Skeletal muscle satellite cell (primary cell): ENCODE results near the gene NCAM1.

Experiments
- H3K27me3 ChIP-seq: 2 replicates; pipeline ENCODE4 v1.7.0; 2013; ENCODE audit warnings: low read length; ENCODE audit not compliant: control insufficient read depth, insufficient read depth
- H3K36me3 ChIP-seq: 2 replicates; pipeline ENCODE4 v1.7.0; 2013; ENCODE audit warnings: mild to moderate bottlenecking, control low read depth, low read length; ENCODE audit not compliant: insufficient read depth
- H3K4me1 ChIP-seq: 2 replicates; pipeline ENCODE4 v1.7.0; 2013; ENCODE audit warnings: low read length; ENCODE audit not compliant: control insufficient read depth, insufficient read depth
- H3K4me2 ChIP-seq: 2 replicates; pipeline ENCODE4 v1.7.0; 2013; ENCODE audit warnings: mild to moderate bottlenecking, low read length
- H3K4me3 ChIP-seq: 2 replicates; pipeline ENCODE4 v1.7.0; 2013; ENCODE audit warnings: low read length
- H3K9ac ChIP-seq: 2 replicates; pipeline ENCODE4 v1.7.0; 2013; ENCODE audit warnings: mild to moderate bottlenecking, low read depth, low read length, moderate library complexity
- H3K9me3 ChIP-seq: replicated peaks from 2 replicates; pipeline ENCODE4 v1.7.0; 2013; ENCODE audit warnings: mild to moderate bottlenecking, control low read depth, low read length

Gene NCAM1

DNA sequence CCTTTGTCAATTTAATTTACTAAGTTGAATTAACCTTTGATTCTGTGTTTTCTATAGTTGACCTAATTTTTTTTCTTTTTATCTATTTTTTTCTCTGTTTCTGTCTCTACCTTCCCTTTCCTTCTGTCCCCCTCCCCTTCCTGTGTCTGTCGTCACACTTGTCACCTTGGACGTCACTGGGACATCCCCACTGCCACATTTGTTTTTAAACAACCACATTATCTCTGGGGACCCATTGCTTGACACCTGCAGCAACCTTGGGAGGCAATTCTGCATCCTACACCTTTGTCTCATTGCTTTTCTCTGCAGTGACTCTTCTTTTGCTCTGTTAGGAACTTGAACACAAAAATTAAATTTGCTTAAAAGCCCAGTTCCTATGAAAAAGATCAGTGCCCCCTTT is 301.4 kb downstream of the NCAM1 start:
- H3K4me2 ChIP-seq = no peak overlapping the region
- H3K4me3 ChIP-seq = no peak overlapping the region
- no peak overlapping the region for H3K9ac ChIP-seq
- no peaks in the 10 kb centered on the region for H3K27me3 ChIP-seq
- no peaks in the 10 kb centered on the region for H3K9me3 ChIP-seq
- H3K36me3 ChIP-seq = no peaks in the 10 kb centered on the region
- no peaks in the 10 kb centered on the region for H3K4me1 ChIP-seq

DNA sequence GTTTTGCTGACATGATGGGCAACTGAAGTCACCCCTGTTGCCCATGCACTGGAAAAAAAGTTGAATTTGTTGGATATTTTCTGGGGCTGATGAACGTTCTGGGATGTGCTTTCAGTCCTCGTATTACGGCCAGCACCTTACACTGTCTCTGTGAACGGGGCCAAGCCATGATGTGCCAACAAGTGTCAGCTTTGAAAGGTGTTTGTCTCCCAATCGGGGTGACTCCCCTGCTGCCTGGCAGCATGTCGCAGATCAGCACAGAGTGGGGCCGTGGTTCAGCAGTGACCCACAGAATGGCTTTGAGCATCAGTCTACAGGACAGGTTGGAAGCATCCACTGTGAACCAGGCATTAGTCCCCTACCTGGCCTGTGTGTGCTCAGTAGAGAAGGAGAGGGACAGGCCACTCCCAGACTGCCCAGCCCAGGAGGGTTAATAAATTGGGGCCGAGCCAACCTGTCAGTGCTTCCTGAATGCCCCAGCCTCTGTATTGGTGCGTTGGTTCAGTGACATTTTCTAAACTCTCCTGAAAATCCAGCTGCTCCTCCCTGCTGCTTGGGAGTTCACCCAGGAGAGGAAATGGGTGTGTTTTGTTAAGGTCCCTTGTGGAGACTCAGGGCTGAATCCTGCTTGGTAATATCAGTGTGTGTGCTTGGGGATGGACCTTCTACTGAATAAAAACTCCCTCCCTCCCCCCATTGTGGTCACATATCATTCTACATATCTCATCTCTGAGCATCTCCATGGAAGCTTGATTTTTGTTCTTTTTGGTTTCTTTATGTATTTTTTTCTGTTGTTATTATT is 302.4 kb downstream of the NCAM1 start:
- Histone ChIP-seq H3K4me1 (no peaks in the 10 kb centered on the region), H3K27me3 (no peaks in the 10 kb centered on the region), H3K9ac (no peak overlapping the region), H3K4me3 (no peak overlapping the region), H3K36me3 (no peaks in the 10 kb centered on the region), H3K9me3 (no peaks in the 10 kb centered on the region), H3K4me2 (no peak overlapping the region)

DNA sequence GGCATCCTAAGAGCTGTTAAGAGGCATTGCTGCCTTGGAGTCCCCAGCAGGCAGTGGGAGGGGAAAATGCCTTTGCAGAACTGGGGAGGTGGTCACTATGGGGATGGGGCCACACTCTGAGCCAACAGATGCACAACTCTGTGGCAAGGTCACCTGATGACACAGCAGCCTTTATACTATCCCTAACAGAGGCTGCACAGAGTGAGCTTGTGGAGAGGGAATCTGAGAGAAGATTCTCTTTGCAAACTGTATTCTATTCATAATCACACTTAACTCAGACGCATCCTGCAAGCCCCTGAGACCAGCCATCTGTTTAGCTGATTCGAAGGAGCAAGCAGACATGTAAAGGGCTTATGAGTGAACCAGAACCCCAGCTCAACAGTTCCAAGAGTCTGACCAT is 304.1 kb downstream of the NCAM1 start:
- no peaks in the 10 kb centered on the region for H3K36me3 ChIP-seq
- H3K4me2 ChIP-seq = no peak overlapping the region

DNA sequence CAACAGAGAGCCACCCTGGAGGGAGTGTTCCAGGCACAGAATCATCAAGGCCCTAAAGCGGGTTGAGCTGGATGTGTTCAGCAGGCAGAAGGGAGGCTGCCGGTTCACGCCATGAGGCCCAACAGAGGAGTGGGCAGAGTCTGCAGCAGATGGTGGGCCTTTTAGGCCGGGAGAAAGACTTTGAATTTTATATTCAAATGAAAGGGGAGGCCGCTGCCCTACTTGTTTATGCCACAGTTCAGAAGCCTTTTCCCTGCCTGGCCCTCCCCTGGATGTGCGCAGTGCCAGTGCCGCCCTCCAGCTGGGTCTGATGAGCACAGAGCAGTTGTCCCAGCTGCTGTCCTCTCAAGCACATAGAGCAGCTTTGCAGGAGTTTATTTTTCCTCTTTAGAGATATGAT is 306.3 kb downstream of the NCAM1 start:
- no peaks in the 10 kb centered on the region for H3K9me3 ChIP-seq
- no peak overlapping the region for H3K9ac ChIP-seq
- H3K27me3 ChIP-seq = no peaks in the 10 kb centered on the region
- no peaks in the 10 kb centered on the region for H3K4me1 ChIP-seq
- no peak overlapping the region for H3K4me2 ChIP-seq
- H3K4me3 ChIP-seq = no peak overlapping the region
- H3K36me3 ChIP-seq = no peaks in the 10 kb centered on the region

More for the DNA sequence above, 304.1 kb downstream of the NCAM1 start:
- H3K9me3 ChIP-seq = no peaks in the 10 kb centered on the region
- no peaks in the 10 kb centered on the region for H3K27me3 ChIP-seq
- no peak overlapping the region for H3K4me3 ChIP-seq
- H3K4me1 ChIP-seq = no peaks in the 10 kb centered on the region
- no peak overlapping the region for H3K9ac ChIP-seq

DNA sequence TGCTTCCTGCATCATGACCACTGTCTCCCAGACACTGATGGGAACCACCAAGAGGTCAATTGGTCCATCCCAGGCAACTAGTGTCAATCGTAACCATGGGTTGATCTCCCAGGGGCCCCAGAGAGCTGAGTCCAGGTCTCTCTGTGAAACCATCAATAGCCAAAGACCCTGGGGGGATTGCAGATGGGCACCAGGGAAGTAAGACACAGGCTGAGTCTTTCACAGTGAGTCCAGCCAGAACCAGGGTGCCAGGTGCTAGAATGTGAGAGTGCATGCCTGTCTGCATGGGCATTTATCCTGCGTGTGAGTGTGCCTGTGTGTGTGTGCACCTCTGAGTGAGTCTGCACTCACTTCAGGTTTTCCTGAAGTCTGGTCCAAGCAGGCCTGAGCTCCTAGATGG is 307.9 kb downstream of the NCAM1 start:
- H3K36me3 ChIP-seq = no peaks in the 10 kb centered on the region
- H3K4me2 ChIP-seq = no peak overlapping the region
- no peak overlapping the region for H3K4me3 ChIP-seq
- H3K9me3 ChIP-seq = no peaks in the 10 kb centered on the region
- H3K9ac ChIP-seq = no peak overlapping the region
- H3K27me3 ChIP-seq = no peaks in the 10 kb centered on the region
- no peaks in the 10 kb centered on the region for H3K4me1 ChIP-seq

DNA sequence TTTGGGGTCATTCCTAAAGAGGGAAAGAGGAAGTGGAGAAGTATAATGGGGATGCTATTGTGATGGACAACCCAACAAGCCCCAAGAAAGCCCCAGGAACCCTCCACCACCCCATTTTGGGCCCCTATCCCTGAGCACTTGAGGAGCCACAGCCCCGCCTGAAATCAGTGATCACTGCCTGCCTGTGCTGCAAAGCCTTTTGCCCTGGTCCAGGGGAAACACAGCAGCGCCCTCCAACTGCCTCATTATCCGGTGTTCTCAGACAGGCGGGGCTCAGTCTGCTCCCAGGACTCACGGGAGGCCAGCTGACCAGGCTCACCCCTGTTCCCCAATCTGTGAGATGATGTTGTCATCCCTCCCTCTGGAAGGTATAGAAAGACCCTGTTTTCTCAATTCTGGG is 308.4 kb downstream of the NCAM1 start:
- Histone ChIP-seq H3K36me3 (no peaks in the 10 kb centered on the region), H3K9ac (no peak overlapping the region), H3K4me3 (no peak overlapping the region), H3K4me2 (no peak overlapping the region), H3K9me3 (no peaks in the 10 kb centered on the region), H3K27me3 (no peaks in the 10 kb centered on the region), H3K4me1 (no peaks in the 10 kb centered on the region)

DNA sequence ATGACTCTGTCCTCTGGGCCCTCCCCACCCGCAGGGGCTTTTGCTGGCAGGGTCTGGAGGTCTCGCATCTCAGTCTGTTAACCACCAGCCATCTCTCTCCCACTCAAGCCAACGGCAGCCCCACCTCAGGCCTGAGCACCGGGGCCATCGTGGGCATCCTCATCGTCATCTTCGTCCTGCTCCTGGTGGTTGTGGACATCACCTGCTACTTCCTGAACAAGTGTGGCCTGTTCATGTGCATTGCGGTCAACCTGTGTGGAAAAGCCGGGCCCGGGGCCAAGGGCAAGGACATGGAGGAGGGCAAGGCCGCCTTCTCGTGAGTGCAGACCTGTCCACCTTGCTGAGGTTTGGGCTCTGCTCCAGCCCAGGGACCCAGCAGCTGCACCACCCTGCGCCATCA is 308.9 kb downstream of the NCAM1 start:
- no peak overlapping the region for H3K4me2 ChIP-seq
- no peaks in the 10 kb centered on the region for H3K36me3 ChIP-seq

DNA sequence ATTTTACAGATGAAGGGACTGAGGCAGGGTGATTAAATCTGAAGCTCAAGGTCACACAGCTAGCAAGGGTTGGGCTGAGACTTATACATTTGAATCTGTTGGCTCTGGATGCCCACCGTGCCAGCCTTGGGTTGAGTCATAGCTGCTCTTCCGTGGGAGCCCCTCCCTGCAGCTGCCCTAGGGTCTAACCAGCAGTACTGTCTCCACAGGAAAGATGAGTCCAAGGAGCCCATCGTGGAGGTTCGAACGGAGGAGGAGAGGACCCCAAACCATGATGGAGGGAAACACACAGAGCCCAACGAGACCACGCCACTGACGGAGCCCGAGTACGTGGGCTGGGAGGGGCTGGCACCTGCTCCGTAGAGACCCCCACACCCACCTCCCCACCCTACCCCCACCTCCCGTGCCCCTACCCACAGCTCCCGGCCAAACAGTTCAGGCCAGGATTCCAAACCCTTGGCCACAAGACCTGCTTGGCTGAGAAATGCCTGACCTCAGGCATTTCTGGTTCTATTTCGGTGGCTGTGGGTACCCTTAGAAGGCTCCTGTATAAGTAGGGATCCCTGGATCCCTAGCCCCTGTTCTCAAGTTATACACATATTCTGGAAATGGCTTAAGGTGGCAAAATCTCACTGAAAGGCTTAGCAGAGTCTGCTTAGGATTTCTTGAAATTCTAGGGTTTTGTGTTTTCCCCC is 310.5 kb downstream of the NCAM1 start:
- H3K36me3 ChIP-seq = no peaks in the 10 kb centered on the region
- H3K9ac ChIP-seq = no peak overlapping the region
- no peak overlapping the region for H3K4me2 ChIP-seq
- H3K9me3 ChIP-seq = no peaks in the 10 kb centered on the region
- no peaks in the 10 kb centered on the region for H3K27me3 ChIP-seq
- H3K4me1 ChIP-seq = no peaks in the 10 kb centered on the region
- no peak overlapping the region for H3K4me3 ChIP-seq

More for the DNA sequence above, 308.9 kb downstream of the NCAM1 start:
- Histone ChIP-seq H3K4me1 (no peaks in the 10 kb centered on the region), H3K9me3 (no peaks in the 10 kb centered on the region), H3K9ac (no peak overlapping the region), H3K27me3 (no peaks in the 10 kb centered on the region), H3K4me3 (no peak overlapping the region)

DNA sequence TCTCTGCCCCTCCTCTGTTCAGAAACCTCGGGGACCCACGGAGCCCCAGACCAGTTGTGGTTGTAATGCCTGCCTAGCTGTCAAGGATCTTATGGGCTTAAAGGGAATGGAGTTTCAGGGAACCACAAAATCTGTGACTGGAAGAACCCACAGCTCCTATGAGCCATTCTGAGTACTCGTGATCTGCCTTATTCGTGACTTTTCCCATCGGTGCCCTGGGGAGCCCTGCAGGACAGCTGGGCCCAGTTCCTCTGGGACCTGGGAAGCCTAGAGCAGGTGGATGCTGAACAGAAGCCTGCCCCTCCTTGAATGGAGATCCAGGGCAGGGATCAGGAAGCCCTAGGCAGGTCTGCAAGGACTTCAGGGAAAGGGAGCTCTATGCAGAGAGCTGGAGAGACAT is 311.1 kb downstream of the NCAM1 start:
- Histone ChIP-seq H3K27me3 (no peaks in the 10 kb centered on the region), H3K4me1 (no peaks in the 10 kb centered on the region)

DNA sequence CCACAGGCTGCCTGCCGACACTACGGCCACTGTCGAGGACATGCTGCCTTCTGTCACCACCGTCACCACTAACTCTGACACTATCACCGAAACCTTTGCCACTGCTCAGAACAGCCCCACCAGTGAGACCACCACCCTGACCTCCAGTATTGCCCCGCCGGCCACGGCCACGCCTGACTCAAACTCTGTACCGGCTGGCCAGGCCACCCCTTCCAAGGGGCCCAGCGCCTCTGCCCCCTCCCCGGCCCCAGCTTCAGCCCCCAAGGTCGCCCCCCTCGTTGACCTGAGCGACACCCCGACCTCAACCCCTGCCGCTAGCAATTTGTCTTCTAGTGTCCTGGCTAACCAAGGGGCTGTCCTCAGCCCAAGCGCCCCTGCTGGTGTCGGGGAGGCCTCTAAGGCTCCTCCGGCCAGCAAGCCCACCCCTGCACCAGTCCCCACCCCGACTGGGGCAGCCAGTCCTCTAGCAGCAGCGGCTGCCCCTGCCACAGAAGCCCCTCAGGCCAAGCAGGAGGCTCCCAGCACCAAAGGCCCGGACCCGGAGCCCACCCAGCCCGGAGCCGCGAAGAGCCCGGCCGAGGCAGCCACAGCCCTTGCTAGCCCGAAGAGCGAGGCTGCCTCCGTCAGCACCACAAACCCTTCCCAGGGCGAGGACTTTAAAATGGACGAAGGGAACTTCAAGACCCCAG is 311.9 kb downstream of the NCAM1 start:
- no peaks in the 10 kb centered on the region for H3K27me3 ChIP-seq
- no peak overlapping the region for H3K9ac ChIP-seq
- H3K9me3 ChIP-seq = no peaks in the 10 kb centered on the region
- H3K36me3 ChIP-seq = no peaks in the 10 kb centered on the region
- H3K4me3 ChIP-seq = no peak overlapping the region
- no peak overlapping the region for H3K4me2 ChIP-seq
- no peaks in the 10 kb centered on the region for H3K4me1 ChIP-seq

More for the DNA sequence above, 311.1 kb downstream of the NCAM1 start:
- Histone ChIP-seq H3K36me3 (no peaks in the 10 kb centered on the region), H3K4me3 (no peak overlapping the region), H3K9me3 (no peaks in the 10 kb centered on the region), H3K4me2 (no peak overlapping the region), H3K9ac (no peak overlapping the region)

DNA sequence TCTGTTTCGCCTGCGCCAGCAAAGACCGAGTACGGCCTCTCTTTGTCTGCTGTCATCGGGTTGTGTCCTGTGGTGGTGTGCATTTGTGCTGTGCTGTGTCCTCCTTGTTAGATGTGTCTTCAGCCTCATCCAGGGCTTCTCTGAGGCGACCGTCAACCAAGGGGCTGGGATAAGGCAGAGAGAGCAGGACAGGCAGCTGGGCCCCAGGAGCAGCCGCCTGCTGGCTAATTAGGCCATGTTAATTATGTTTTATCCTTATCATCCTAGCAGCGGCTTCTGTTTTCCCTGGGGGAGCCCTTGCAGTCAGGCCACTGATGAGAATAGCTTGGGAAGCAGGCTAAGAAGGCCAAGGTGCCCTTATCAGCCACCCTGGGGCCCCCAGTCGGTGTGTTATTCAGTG is 312.5 kb downstream of the NCAM1 start:
- H3K4me2 ChIP-seq = no peak overlapping the region
- H3K9me3 ChIP-seq = no peaks in the 10 kb centered on the region
- no peaks in the 10 kb centered on the region for H3K27me3 ChIP-seq
- H3K4me3 ChIP-seq = no peak overlapping the region
- H3K36me3 ChIP-seq = no peaks in the 10 kb centered on the region
- no peak overlapping the region for H3K9ac ChIP-seq
- H3K4me1 ChIP-seq = no peaks in the 10 kb centered on the region
